MM.1S (cell line): ENCODE measurements around the gene MSI2.

Source experiments
- EZH2 ChIP-seq: fragments of 300-600 bp; sonication (generic); optimal IDR thresholded peaks from 2 replicates; pipeline ENCODE3; 2017; ENCODE audit warnings: low read depth, mild to moderate bottlenecking, antibody characterized with exemption, low read length, mixed read lengths
- TF ChIP-seq, protein P1 (sequence below): fragments of 300-600 bp; sonication (generic); IDR thresholded peaks from 2 replicates; pipeline ENCODE4 v1.5.1; 2016; ENCODE audit warnings: antibody characterized with exemption, low read length, mixed read lengths

DNA sequence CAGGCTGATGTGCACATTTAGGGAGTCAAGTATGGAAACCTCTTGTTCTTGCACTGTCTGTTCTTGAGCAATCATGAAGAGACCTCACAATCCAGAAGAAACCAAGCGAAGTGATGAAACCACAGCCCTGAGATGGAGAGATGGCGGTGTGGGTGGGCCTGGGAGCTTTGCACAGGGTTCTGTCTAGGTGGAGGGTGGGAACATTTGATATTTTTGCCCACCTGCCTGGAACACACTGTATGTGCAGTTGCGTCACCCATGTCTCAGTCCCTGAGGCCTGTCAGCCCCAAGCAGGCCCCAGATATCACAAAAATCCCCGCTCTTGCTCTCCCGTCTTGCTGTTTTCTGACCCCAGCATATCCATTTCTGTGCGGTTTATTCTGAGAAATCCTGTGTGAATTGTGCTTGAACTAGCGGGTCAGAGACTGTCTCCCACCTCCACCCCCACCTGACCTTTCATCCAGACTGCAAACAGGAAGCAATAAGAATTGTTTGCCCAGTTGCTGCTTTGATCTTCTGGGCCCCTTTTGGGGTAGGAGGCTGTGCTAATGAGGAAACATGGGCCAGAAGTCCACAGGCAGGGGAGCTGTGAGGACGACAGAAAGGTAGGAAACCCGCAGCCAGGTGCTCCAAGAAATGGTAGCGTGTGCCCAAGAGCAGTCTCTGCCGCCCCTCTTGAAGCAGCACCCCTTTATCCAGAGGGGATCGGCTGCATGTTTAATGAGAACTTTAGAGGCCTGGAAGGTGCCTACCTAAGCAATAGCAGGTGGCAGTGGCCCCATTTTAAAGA is 304.9 kb downstream of the MSI2 start:
- no peak for TF ChIP-seq EZH2
- TF ChIP-seq, protein P1, sequence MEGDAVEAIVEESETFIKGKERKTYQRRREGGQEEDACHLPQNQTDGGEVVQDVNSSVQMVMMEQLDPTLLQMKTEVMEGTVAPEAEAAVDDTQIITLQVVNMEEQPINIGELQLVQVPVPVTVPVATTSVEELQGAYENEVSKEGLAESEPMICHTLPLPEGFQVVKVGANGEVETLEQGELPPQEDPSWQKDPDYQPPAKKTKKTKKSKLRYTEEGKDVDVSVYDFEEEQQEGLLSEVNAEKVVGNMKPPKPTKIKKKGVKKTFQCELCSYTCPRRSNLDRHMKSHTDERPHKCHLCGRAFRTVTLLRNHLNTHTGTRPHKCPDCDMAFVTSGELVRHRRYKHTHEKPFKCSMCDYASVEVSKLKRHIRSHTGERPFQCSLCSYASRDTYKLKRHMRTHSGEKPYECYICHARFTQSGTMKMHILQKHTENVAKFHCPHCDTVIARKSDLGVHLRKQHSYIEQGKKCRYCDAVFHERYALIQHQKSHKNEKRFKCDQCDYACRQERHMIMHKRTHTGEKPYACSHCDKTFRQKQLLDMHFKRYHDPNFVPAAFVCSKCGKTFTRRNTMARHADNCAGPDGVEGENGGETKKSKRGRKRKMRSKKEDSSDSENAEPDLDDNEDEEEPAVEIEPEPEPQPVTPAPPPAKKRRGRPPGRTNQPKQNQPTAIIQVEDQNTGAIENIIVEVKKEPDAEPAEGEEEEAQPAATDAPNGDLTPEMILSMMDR: no peak
